ENCODE measurements around the gene ALPK3.

DNA sequence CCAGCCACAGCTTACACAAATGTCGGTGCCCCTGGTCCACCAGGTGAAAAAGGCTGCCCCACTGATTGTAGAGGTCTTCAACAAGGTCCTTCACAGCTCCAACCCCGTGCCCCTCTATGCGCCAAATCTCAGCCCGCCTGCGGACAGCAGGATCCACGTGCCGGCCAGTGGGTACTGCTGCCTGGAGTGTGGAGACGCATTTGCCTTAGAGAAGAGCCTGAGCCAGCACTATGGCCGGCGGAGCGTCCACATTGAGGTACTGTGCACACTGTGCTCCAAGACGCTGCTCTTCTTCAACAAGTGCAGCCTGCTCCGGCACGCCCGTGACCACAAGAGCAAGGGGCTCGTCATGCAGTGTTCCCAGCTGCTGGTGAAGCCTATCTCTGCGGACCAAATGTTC is 32.9 kb upstream of the ALPK3 start:
- TF ChIP-seq, protein P1, sequence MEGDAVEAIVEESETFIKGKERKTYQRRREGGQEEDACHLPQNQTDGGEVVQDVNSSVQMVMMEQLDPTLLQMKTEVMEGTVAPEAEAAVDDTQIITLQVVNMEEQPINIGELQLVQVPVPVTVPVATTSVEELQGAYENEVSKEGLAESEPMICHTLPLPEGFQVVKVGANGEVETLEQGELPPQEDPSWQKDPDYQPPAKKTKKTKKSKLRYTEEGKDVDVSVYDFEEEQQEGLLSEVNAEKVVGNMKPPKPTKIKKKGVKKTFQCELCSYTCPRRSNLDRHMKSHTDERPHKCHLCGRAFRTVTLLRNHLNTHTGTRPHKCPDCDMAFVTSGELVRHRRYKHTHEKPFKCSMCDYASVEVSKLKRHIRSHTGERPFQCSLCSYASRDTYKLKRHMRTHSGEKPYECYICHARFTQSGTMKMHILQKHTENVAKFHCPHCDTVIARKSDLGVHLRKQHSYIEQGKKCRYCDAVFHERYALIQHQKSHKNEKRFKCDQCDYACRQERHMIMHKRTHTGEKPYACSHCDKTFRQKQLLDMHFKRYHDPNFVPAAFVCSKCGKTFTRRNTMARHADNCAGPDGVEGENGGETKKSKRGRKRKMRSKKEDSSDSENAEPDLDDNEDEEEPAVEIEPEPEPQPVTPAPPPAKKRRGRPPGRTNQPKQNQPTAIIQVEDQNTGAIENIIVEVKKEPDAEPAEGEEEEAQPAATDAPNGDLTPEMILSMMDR (optimal IDR thresholded peaks at IDR 0.05 in 1 of 3, IDR thresholded peaks at IDR 0.05 in 1 of 3, conservative IDR thresholded peaks at IDR 0.05 in 1 of 3; ENCODE audit: extremely low read depth in 1 of 3, insufficient read depth in 2 of 3, low read length in 3 of 3) = no peak
- TF ChIP-seq EZH2 (IDR thresholded peaks at IDR 0.05; ENCODE audit: low read length) = no peak
